GM12878 (cell line): ENCODE measurements around the gene OGFOD3. TPM values are rescaled to one million over a fixed set of nuclear protein-coding genes. Genes with fewer than 3 reads are reported as not detected.
A peak's percentile ranks its signal among the peaks of the same experiment; 100 is the strongest.

Experiments used
- ATAC-seq: fragments of 200-7000 bp; cut with Tn5 transposase; 3 replicates; pipeline ENCODE4 v1.9.1; 2020; ENCODE audit warnings: mild to moderate bottlenecking, moderate library complexity
- BruUV-seq: library from RNA; stranded (reverse); fragments of 400-500 nt; replicated peaks from 2 replicates; lab custom pipeline; 2021; lab: Mats Ljungman, UMichigan
- CTCF ChIA-PET: fragments of 300-600 bp; sonication (Branson Sonifier 250); formaldehyde crosslinking; extraction: SDS; loops from one replicate; lab custom pipeline; 2021; ENCODE audit warnings: inconsistent platforms; lab: Yijun Ruan, JAX
- POLR2A ChIA-PET: fragments of 350-600 bp; formaldehyde crosslinking; extraction: SDS; loops from one replicate; lab custom pipeline; 2021; ENCODE audit warnings: inconsistent platforms; lab: Charles Lee
- RAD21 ChIA-PET: fragments of 300-600 bp; sonication (Branson Sonifier 250); formaldehyde crosslinking; loops from one replicate; lab custom pipeline; 2023; ENCODE audit warnings: antibody characterized with exemption; ENCODE audit not compliant: unreplicated experiment; lab: Charles Lee
- SMC1A ChIA-PET: fragments of 300-600 bp; sonication (Branson Sonifier 250); formaldehyde crosslinking; loops from one replicate; lab custom pipeline; 2023; ENCODE audit not compliant: unreplicated experiment, uncharacterized antibody; lab: Charles Lee
- DNase-seq: peaks from one replicate; pipeline ENCODE4 v3.0.0-alpha.2; 2011; ENCODE audit warnings: low read depth, low spot score
- FAIRE-seq: peaks from 3 replicates; lab custom pipeline; 2011; peaks lifted over from hg19 to GRCh38; lab: Jason Lieb, UNC
- H2AFZ ChIP-seq: 2 replicates; pipeline ENCODE4 v1.6.0; 2011; ENCODE audit warnings: low read depth, low read length, control low read depth; ENCODE audit not compliant: control insufficient read depth
- H3K27ac ChIP-seq: 2 replicates; pipeline ENCODE4 v1.5.1; 2011; ENCODE audit warnings: control low read depth; ENCODE audit not compliant: control insufficient read depth, insufficient read depth
- H3K27me3 ChIP-seq, 2 experiments: replicated peaks in 1 of 2; 2 replicates each; pipeline versions ENCODE4 v1.6.0 to v1.6.1; 2011; ENCODE audit warnings: low read length in 1 of 2; ENCODE audit not compliant: control insufficient read depth in 2 of 2, insufficient read depth in 2 of 2
- H3K36me3 ChIP-seq, 2 experiments: 2 replicates each; pipeline ENCODE4 v1.5.1; 2011; ENCODE audit warnings: low read length in 1 of 2; ENCODE audit not compliant: control insufficient read depth in 2 of 2, insufficient read depth in 2 of 2
- H3K4me1 ChIP-seq: 2 replicates; pipeline ENCODE4 v1.6.1; 2011; ENCODE audit warnings: mild to moderate bottlenecking, low read length, moderate library complexity, mixed read lengths; ENCODE audit not compliant: control insufficient read depth, insufficient read depth
- H3K4me2 ChIP-seq: 2 replicates; pipeline ENCODE4 v1.6.0; 2011; ENCODE audit warnings: control low read depth; ENCODE audit not compliant: control insufficient read depth, insufficient read depth
- H3K4me3 ChIP-seq: fragments of 200-600 bp; sonication (generic); 2 replicates; pipeline ENCODE4 v1.5.1; 2016
- H3K79me2 ChIP-seq: 2 replicates; pipeline ENCODE4 v1.6.0; 2011; ENCODE audit warnings: low read length; ENCODE audit not compliant: control insufficient read depth, insufficient read depth
- H3K9ac ChIP-seq: 2 replicates; pipeline ENCODE4 v1.8.0; 2011; ENCODE audit warnings: low read length, control low read depth, mixed read lengths; ENCODE audit not compliant: control insufficient read depth, insufficient read depth
- H3K9me3 ChIP-seq: replicated peaks from 3 replicates; pipeline ENCODE4 v1.5.1; 2011; ENCODE audit warnings: mild to moderate bottlenecking, low read length; ENCODE audit not compliant: control insufficient read depth, insufficient read depth
- H4K20me1 ChIP-seq: 2 replicates; pipeline ENCODE4 v1.6.0; 2011; ENCODE audit not compliant: control insufficient read depth, insufficient read depth
- ESRRA ChIP-seq: IDR thresholded peaks from 2 replicates; pipeline ENCODE4 v1.6.1; 2012; ENCODE audit warnings: mild to moderate bottlenecking, low read length, improper control_type of control experiment
- GABPA ChIP-seq: IDR thresholded peaks from 2 replicates; pipeline ENCODE4 v1.6.1; 2014; ENCODE audit warnings: antibody characterized with exemption, low read depth, mild to moderate bottlenecking, inconsistent platforms
- HDGF ChIP-seq: fragments of 450-650 bp; IDR thresholded peaks from 2 replicates; pipeline ENCODE4 v1.6.1; 2016; ENCODE audit warnings: antibody characterized with exemption
- IKZF1 ChIP-seq: fragments of 450-650 bp; conservative IDR thresholded peaks from 2 replicates; pipeline ENCODE4 v1.6.1; 2017; ENCODE audit warnings: antibody characterized with exemption, mild to moderate bottlenecking
- MYC ChIP-seq: IDR thresholded peaks from 2 replicates; pipeline ENCODE4 v1.6.1; 2011; ENCODE audit warnings: mild to moderate bottlenecking, low read length, moderate library complexity, inconsistent platforms; ENCODE audit not compliant: insufficient read depth, insufficient replicate concordance, insufficient read length, severe bottlenecking
- NR2C2 ChIP-seq: IDR thresholded peaks from 2 replicates; pipeline ENCODE4 v1.6.1; 2011; ENCODE audit warnings: borderline replicate concordance, low read depth; ENCODE audit not compliant: control insufficient read depth, insufficient read length
- POLR2A ChIP-seq: IDR thresholded peaks from 2 replicates; pipeline ENCODE4 v1.6.1; 2011; ENCODE audit warnings: low read depth, mild to moderate bottlenecking, low read length
- POLR2AphosphoS2 ChIP-seq: IDR thresholded peaks from 2 replicates; pipeline ENCODE4 v1.6.1; 2011; ENCODE audit warnings: low read depth, mild to moderate bottlenecking, low read length, improper control_type of control experiment, moderate library complexity
- SIN3A ChIP-seq: IDR thresholded peaks from 2 replicates; pipeline ENCODE4 v1.6.1; 2012; ENCODE audit warnings: low read depth, low read length, improper control_type of control experiment
- SUPT20H ChIP-seq: IDR thresholded peaks from 2 replicates; pipeline ENCODE4 v1.6.1; 2011; ENCODE audit warnings: low read depth, mild to moderate bottlenecking, low read length, moderate library complexity, borderline replicate concordance; ENCODE audit not compliant: control insufficient read depth
- TCF3 ChIP-seq: IDR thresholded peaks from 2 replicates; pipeline ENCODE4 v1.6.1; 2012; ENCODE audit warnings: low read depth, mild to moderate bottlenecking, low read length, borderline replicate concordance; ENCODE audit not compliant: insufficient read depth
- TCF7 ChIP-seq: IDR thresholded peaks from 2 replicates; pipeline ENCODE4 v1.6.1; 2014; ENCODE audit warnings: antibody characterized with exemption, borderline replicate concordance
- YBX1 ChIP-seq: fragments of 450-650 bp; IDR thresholded peaks from 2 replicates; pipeline ENCODE4 v1.6.1; 2016; ENCODE audit warnings: antibody characterized with exemption
- YY1 ChIP-seq: IDR thresholded peaks from 2 replicates; pipeline ENCODE4 v1.6.1; 2011; ENCODE audit warnings: low read depth, mild to moderate bottlenecking, low read length
- WGBS: methylation state at CpG from one replicate; pipeline ENCODE4 v1.1.6; 2016; ENCODE audit warnings: low lambda C conversion rate; ENCODE audit not compliant: insufficient replicate concordance, insufficient coverage; ENCODE audit errors: missing lambda C conversion rate; 5-methylcytosine and 5-hydroxymethylcytosine counted together
- in situ Hi-C: fragments of 300-500 bp; cut with MboI; formaldehyde crosslinking; loops from 9 replicates; pipeline ENCODE4 v1.14.3; 2018; ENCODE audit warnings: mixed read lengths
- intact Hi-C: fragments of 100-400 bp; cut with micrococcal nuclease; formaldehyde crosslinking; loops from one replicate; pipeline ENCODE4 v1.14.2; 2022; ENCODE audit not compliant: unreplicated experiment
- polyA plus RNA-seq, 11 experiments: library from polyadenylated mRNA; depleted of rRNA in 4 of 11; unstranded in 6 of 11; stranded (reverse) in 5 of 11; fragments of >200 nt; fragmentation: Nextera tagmentation in 4 of 11; fragmentation: Illumina TruSeq in 1 of 11; extraction: Ambion mirVana in 4 of 11; extraction: Trizol in 1 of 11; gene quantifications; 1 replicate in 1 of 11; 2 replicates in 10 of 11; pipeline versions ENCODE4 v1.2.1 to v1.2.3, GENCODE V29; 2011 to 2016; ENCODE audit warnings: inconsistent platforms in 2 of 11, missing spikeins in 2 of 11, low read depth in 1 of 11
- total RNA-seq, 4 experiments: library from RNA; depleted of rRNA in 3 of 4; stranded (reverse); fragments of >200 nt in 3 of 4; fragmentation: Illumina TruSeq in 1 of 4; extraction: Trizol in 1 of 4; gene quantifications; 2 replicates each; pipeline versions ENCODE4 v1.2.1 to v1.2.3, GENCODE V29; 2013 to 2021
- TF ChIP-seq, protein P1 (sequence below), 3 experiments: IDR thresholded peaks in 2 of 3; conservative IDR thresholded peaks in 1 of 3; 2 replicates each; pipeline ENCODE4 v1.5.1; 2011; ENCODE audit warnings: low read depth in 3 of 3, low read length in 3 of 3, mild to moderate bottlenecking in 3 of 3, control low read depth in 2 of 3, moderate library complexity in 2 of 3, inconsistent platforms in 1 of 3, mixed read lengths in 1 of 3; ENCODE audit not compliant: control insufficient read depth in 2 of 3, insufficient read depth in 1 of 3; ENCODE audit errors: extremely low read depth in 1 of 3
- TF ChIP-seq, protein P2 (sequence below): fragments of 450-650 bp; IDR thresholded peaks from 2 replicates; pipeline ENCODE4 v1.6.1; 2016; ENCODE audit warnings: mild to moderate bottlenecking

Gene OGFOD3
- total and polyA plus RNA-seq, 10 of the 15 experiments (the other 5 are each of a cell fraction or from before 2014, with no cell fraction given) = 0.48 to 28.4 (median 18.3) TPM

GRCh38 chr17:82450357-82451106, 32.1 kb upstream of the OGFOD3 start, which contains the start of gene CYBC1 (continued):
- no peak for TF ChIP-seq TCF7
- no peak for TF ChIP-seq MYC
- 0 out of 2 replicates have a peak, but pooled peaks have one; percentile 6 for TF ChIP-seq YY1
- TF ChIP-seq POLR2A = peak; percentile 98
- TF ChIP-seq SUPT20H = no peak
- peak; percentile 77; the same call in 1 of the 2 replicates for TF ChIP-seq SIN3A
- TF ChIP-seq NR2C2 = no peak

- Histone ChIP-seq H3K9ac (peak overlapping the region; percentile 87), H3K27ac (peak overlapping the region; percentile 97), H3K79me2 (peaks cover 41% of the 10 kb centered on the region), H3K4me3 (peak overlapping the region; percentile 93), H3K4me2 (peak overlapping the region; percentile 84), H3K4me1 (peaks cover 4% of the 10 kb centered on the region), H3K27me3 (no peaks in the 10 kb centered on the region), H3K36me3 (peaks cover 10 to 12% of the 10 kb centered on the region in 2 experiments), H2AFZ (peak overlapping the region; percentile 30; the same call in 1 of the 2 replicates), H3K9me3 (no peaks in the 10 kb centered on the region; the same call in 2 of the 3 replicates), H4K20me1 (no peaks in the 10 kb centered on the region; the same call in none of the 2 replicates)
- WGBS = under 1% methylated on average over 18 of the region's 18 CpGs
- SMC1A ChIA-PET = interaction anchor here (1.0 to 1.4 kb wide), 2 partner anchors 31 to 97 kb away, joined by 3 to 8 read pairs; partner anchors contain the start of gene OGFOD3
- ATAC-seq (no peak; the same call in 1 of the 3 replicates), DNase-seq (no peak), FAIRE-seq (no peak)
- BruUV-seq = no TSS peak
- RAD21 ChIA-PET = interaction anchor here (0.9 to 1.4 kb wide), 7 partner anchors 7 to 104 kb away, joined by 3 to 4 read pairs (median 3); no protein-coding TSS in a partner anchor
- intact Hi-C loops (loop anchor here (1.0 to 5.0 kb wide), 3 partner anchors 8 to 102 kb away; partner anchors contain the start of gene NARF), in situ Hi-C loops (no loop called here)
- CTCF ChIA-PET = interaction anchor here (0.6 to 1.9 kb wide), 9 partner anchors 22 to 103 kb away, joined by 3 to 12 read pairs (median 5); no protein-coding TSS in a partner anchor
- POLR2A ChIA-PET = interaction anchor here (0.5 to 2.3 kb wide), 11 partner anchors 8 to 557 kb away, joined by 3 to 16 read pairs (median 4); partner anchors contain the start of genes NARF and OGFOD3
- TF ChIP-seq POLR2AphosphoS2 (0 out of 2 replicates have a peak, but pooled peaks have one; percentile 65), TCF3 (no peak), HDGF (no peak), IKZF1 (no peak), ESRRA (no peak), POLR2A (no peak), YBX1 (no peak), GABPA (no peak)
- TF ChIP-seq, protein P1, sequence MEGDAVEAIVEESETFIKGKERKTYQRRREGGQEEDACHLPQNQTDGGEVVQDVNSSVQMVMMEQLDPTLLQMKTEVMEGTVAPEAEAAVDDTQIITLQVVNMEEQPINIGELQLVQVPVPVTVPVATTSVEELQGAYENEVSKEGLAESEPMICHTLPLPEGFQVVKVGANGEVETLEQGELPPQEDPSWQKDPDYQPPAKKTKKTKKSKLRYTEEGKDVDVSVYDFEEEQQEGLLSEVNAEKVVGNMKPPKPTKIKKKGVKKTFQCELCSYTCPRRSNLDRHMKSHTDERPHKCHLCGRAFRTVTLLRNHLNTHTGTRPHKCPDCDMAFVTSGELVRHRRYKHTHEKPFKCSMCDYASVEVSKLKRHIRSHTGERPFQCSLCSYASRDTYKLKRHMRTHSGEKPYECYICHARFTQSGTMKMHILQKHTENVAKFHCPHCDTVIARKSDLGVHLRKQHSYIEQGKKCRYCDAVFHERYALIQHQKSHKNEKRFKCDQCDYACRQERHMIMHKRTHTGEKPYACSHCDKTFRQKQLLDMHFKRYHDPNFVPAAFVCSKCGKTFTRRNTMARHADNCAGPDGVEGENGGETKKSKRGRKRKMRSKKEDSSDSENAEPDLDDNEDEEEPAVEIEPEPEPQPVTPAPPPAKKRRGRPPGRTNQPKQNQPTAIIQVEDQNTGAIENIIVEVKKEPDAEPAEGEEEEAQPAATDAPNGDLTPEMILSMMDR (IDR thresholded peaks at IDR 0.05 in 2 of 3, conservative IDR thresholded peaks at IDR 0.05 in 1 of 3; ENCODE audit: control insufficient read depth in 2 of 3, extremely low read depth in 1 of 3, insufficient read depth in 1 of 3, low read depth in 3 of 3, low read length in 3 of 3) = no peak
- TF ChIP-seq, protein P2, sequence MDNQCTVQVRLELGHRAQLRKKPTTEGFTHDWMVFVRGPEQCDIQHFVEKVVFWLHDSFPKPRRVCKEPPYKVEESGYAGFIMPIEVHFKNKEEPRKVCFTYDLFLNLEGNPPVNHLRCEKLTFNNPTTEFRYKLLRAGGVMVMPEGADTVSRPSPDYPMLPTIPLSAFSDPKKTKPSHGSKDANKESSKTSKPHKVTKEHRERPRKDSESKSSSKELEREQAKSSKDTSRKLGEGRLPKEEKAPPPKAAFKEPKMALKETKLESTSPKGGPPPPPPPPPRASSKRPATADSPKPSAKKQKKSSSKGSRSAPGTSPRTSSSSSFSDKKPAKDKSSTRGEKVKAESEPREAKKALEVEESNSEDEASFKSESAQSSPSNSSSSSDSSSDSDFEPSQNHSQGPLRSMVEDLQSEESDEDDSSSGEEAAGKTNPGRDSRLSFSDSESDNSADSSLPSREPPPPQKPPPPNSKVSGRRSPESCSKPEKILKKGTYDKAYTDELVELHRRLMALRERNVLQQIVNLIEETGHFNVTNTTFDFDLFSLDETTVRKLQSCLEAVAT = peak; percentile 31; the same call in 1 of the 2 replicates
Measured at GRCh38 chr17:82449883-82450356, 31.5 kb upstream of the OGFOD3 start.
